Hepatocyte (in vitro differentiated cells): ENCODE data around the gene PANK2. TPM values are rescaled to one million over a fixed set of nuclear protein-coding genes. Genes with fewer than 3 reads are reported as not detected.

ENCODE experiments used
- DNase-seq: peaks from one replicate; pipeline ENCODE4 v3.0.0-alpha.2; 2016; ENCODE audit warnings: low spot score
- H2AFZ ChIP-seq: fragments of 200-600 bp; sonication (generic); 2 replicates; pipeline ENCODE4 v1.6.0; 2016; ENCODE audit warnings: antibody characterized with exemption, mild to moderate bottlenecking
- H3K27ac ChIP-seq: fragments of 200-600 bp; sonication (generic); 2 replicates; pipeline ENCODE4 v1.5.1; 2016; ENCODE audit warnings: mild to moderate bottlenecking
- H3K27me3 ChIP-seq: fragments of 200-600 bp; sonication (generic); 2 replicates; pipeline ENCODE4 v1.6.1; 2016
- H3K36me3 ChIP-seq: fragments of 200-600 bp; sonication (generic); replicated peaks from 2 replicates; pipeline ENCODE4 v1.5.1; 2016; ENCODE audit warnings: low read depth; ENCODE audit not compliant: insufficient read depth
- H3K4me1 ChIP-seq: fragments of 200-600 bp; sonication (generic); 2 replicates; pipeline ENCODE4 v1.5.1; 2016; ENCODE audit warnings: mild to moderate bottlenecking, moderate library complexity; ENCODE audit not compliant: insufficient read depth
- H3K4me2 ChIP-seq: fragments of 200-600 bp; sonication (generic); 2 replicates; pipeline ENCODE4 v1.6.0; 2016
- H3K4me3 ChIP-seq: fragments of 200-600 bp; sonication (generic); 2 replicates; pipeline ENCODE4 v1.5.1; 2016; ENCODE audit warnings: mild to moderate bottlenecking
- H3K79me2 ChIP-seq: fragments of 200-600 bp; sonication (generic); 2 replicates; pipeline ENCODE4 v1.6.0; 2017; ENCODE audit warnings: mild to moderate bottlenecking
- H3K9me2 ChIP-seq: fragments of 200-600 bp; sonication (generic); replicated peaks from 2 replicates; pipeline ENCODE4 v1.6.0; 2017; ENCODE audit warnings: mild to moderate bottlenecking; ENCODE audit not compliant: insufficient read depth
- H3K9me3 ChIP-seq: fragments of 200-600 bp; sonication (generic); 2 replicates; pipeline ENCODE4 v1.5.1; 2016; ENCODE audit warnings: low read depth, mild to moderate bottlenecking
- H4K20me1 ChIP-seq: fragments of 200-600 bp; sonication (generic); 2 replicates; pipeline ENCODE4 v1.6.0; 2016; ENCODE audit warnings: mild to moderate bottlenecking; ENCODE audit not compliant: insufficient read depth, poor library complexity, severe bottlenecking
- CTCF ChIP-seq: fragments of 200-600 bp; sonication (generic); IDR thresholded peaks from 2 replicates; pipeline ENCODE4 v1.5.1; 2016; ENCODE audit warnings: antibody characterized with exemption, mild to moderate bottlenecking; ENCODE audit not compliant: poor library complexity
- EZH2 ChIP-seq: fragments of 200-600 bp; sonication (generic); IDR thresholded peaks from 2 replicates; pipeline ENCODE4 v1.6.1; 2016; ENCODE audit warnings: antibody characterized with exemption, mild to moderate bottlenecking, borderline replicate concordance
- EZH2phosphoT487 ChIP-seq: fragments of 200-600 bp; sonication (generic); IDR thresholded peaks from one replicate; pipeline ENCODE4 v1.6.1; 2018; ENCODE audit warnings: antibody characterized with exemption, mild to moderate bottlenecking, low read depth, moderate library complexity; ENCODE audit not compliant: unreplicated experiment, severe bottlenecking
- WGBS: methylation state at CpG from one replicate; pipeline ENCODE4 v1.1.6; 2016; ENCODE audit warnings: low lambda C conversion rate; ENCODE audit errors: missing lambda C conversion rate; 5-methylcytosine and 5-hydroxymethylcytosine counted together
- polyA plus RNA-seq: library from polyadenylated mRNA; unstranded; fragments of >200 nt; fragmentation: Nextera tagmentation; extraction: Ambion mirVana; gene quantifications from 2 replicates; pipeline ENCODE4 v1.2.1, GENCODE V29; 2016
- total RNA-seq: library from RNA; depleted of rRNA; stranded (reverse); fragments of >200 nt; gene quantifications from 2 replicates; pipeline ENCODE4 v1.2.3, GENCODE V29; 2014

The PANK2 gene
- total and polyA plus RNA-seq, 2 experiments from 2014 or later = 24.1 to 37.6 TPM

GRCh38 chr20:3901028-3901705, 12.0 kb downstream of the PANK2 start:
- H3K9me2 ChIP-seq = no peaks in the 10 kb centered on the region
- no peaks in the 10 kb centered on the region for H3K27me3 ChIP-seq
- no peaks in the 10 kb centered on the region for H3K36me3 ChIP-seq
- H4K20me1 ChIP-seq = peaks cover 98% of the 10 kb centered on the region
- H3K79me2 ChIP-seq = peaks cover 100% of the 10 kb centered on the region
- H3K4me3 ChIP-seq = no peak overlapping the region
- no peaks in the 10 kb centered on the region for H3K4me1 ChIP-seq
- no peak for DNase-seq
- 92% methylated on average over 3 of the region's 3 CpGs for whole genome bisulfite sequencing
- peak overlapping the region; percentile 3 for H3K27ac ChIP-seq
- no peak for TF ChIP-seq EZH2phosphoT487
- no peak for TF ChIP-seq EZH2
- TF ChIP-seq CTCF = no peak
- H3K4me2 ChIP-seq = peak overlapping the region; percentile 39
- H3K9me3 ChIP-seq = no peaks in the 10 kb centered on the region
- no peak overlapping the region for H2AFZ ChIP-seq

- H3K4me3 ChIP-seq = no peak overlapping the region
- peak overlapping the region; percentile 39 for H3K4me2 ChIP-seq
- H3K9me3 ChIP-seq = no peaks in the 10 kb centered on the region
- DNase-seq = no peak
- H3K9me2 ChIP-seq = no peaks in the 10 kb centered on the region
- no peak overlapping the region for H2AFZ ChIP-seq
- no peaks in the 10 kb centered on the region for H3K4me1 ChIP-seq
- WGBS = 87% methylated on average over 9 of the region's 9 CpGs
- peak overlapping the region; percentile 3 for H3K27ac ChIP-seq
- H3K36me3 ChIP-seq = no peaks in the 10 kb centered on the region
- H3K79me2 ChIP-seq = peaks cover 100% of the 10 kb centered on the region
- peaks cover 98% of the 10 kb centered on the region for H4K20me1 ChIP-seq
- H3K27me3 ChIP-seq = no peaks in the 10 kb centered on the region
- no peak for TF ChIP-seq CTCF
- TF ChIP-seq EZH2phosphoT487 = no peak
- TF ChIP-seq EZH2 = no peak
These were observed 12.7 kb downstream of the PANK2 start for GRCh38 chr20:3901706-3902440.

- DNase-seq = no peak
- Histone ChIP-seq H3K4me2 (no peak overlapping the region), H3K36me3 (no peaks in the 10 kb centered on the region), H3K4me1 (no peaks in the 10 kb centered on the region), H2AFZ (no peak overlapping the region), H3K79me2 (peaks cover 100% of the 10 kb centered on the region), H3K27ac (no peak overlapping the region), H3K9me3 (no peaks in the 10 kb centered on the region), H3K9me2 (no peaks in the 10 kb centered on the region), H4K20me1 (peaks cover 98% of the 10 kb centered on the region), H3K27me3 (no peaks in the 10 kb centered on the region), H3K4me3 (no peak overlapping the region)
- 97% methylated on average over 5 of the region's 5 CpGs for WGBS
- TF ChIP-seq CTCF = no peak
These were observed 13.3 kb downstream of the PANK2 start for GRCh38 chr20:3902446-3902845.
